HG03135 (cell line): ENCODE data around the gene NPIPA7.
"Not testable (repeated sequence)": the region's sequence is repeated elsewhere in the genome, so short reads cannot be mapped to it uniquely, and the experiment has no call there.

Experiments
- ATAC-seq: cut with Tn5 transposase; IDR thresholded peaks from one replicate; pipeline ENCODE4 v1.9.1; 2021; ENCODE audit warnings: mild to moderate bottlenecking, moderate library complexity; ENCODE audit not compliant: unreplicated experiment

The NPIPA7 gene

GRCh38 chr16:16417914-16418544, 39.1 kb downstream of the NPIPA7 start:
- ATAC-seq: not testable (repeated sequence)

- ATAC-seq: not testable (repeated sequence)
Measured at GRCh38 chr16:16420515-16420914, 41.6 kb downstream of the NPIPA7 start.

- ATAC-seq: not testable (repeated sequence)
Measured at GRCh38 chr16:16425146-16425545, 46.2 kb downstream of the NPIPA7 start.

GRCh38 chr16:16431135-16431534, 52.2 kb downstream of the NPIPA7 start:
- ATAC-seq: not testable (repeated sequence)

- ATAC-seq: not testable (repeated sequence)
Measured at GRCh38 chr16:16434711-16435110, 55.8 kb downstream of the NPIPA7 start.

- ATAC-seq: not testable (repeated sequence)
Measured at GRCh38 chr16:16441401-16441800, 62.5 kb downstream of the NPIPA7 start.
